HCT116 (cell line): ENCODE data around the gene SESN3. TPM values are rescaled to one million over a fixed set of nuclear protein-coding genes. Genes with fewer than 3 reads are reported as not detected.

ENCODE experiments used
- ATAC-seq: fragments of 200-7000 bp; cut with Tn5 transposase; 2 replicates; pipeline ENCODE4 v1.9.1; 2020; ENCODE audit warnings: mild to moderate bottlenecking, moderate library complexity
- BruUV-seq: library from RNA; stranded (reverse); fragments of 400-500 nt; replicated peaks from 2 replicates; lab custom pipeline; 2021; lab: Mats Ljungman, UMichigan
- CTCF ChIA-PET: fragments of 300-600 bp; sonication (Branson Sonifier 250); formaldehyde crosslinking; loops from one replicate; lab custom pipeline; 2021; ENCODE audit warnings: antibody characterized with exemption; lab: Charles Lee
- POLR2A ChIA-PET: fragments of 300-600, 350-600 bp; sonication (Branson Sonifier 250); formaldehyde crosslinking; loops from one replicate; lab custom pipeline; 2021; ENCODE audit warnings: antibody characterized with exemption; lab: Charles Lee
- RAD21 ChIA-PET, 2 experiments: fragments of 300-600 bp; sonication (Branson Sonifier 250); formaldehyde crosslinking; loops; one replicate each; lab custom pipeline; 2023; ENCODE audit warnings: low total read pairs in 2 of 2; ENCODE audit not compliant: uncharacterized antibody in 2 of 2, unreplicated experiment in 2 of 2, low non-redundant PET in 1 of 2; lab: Charles Lee
- DNase-seq: peaks from one replicate; pipeline ENCODE4 v3.0.0-alpha.2; 2010; ENCODE audit warnings: low read depth, low spot score
- H2AFZ ChIP-seq: fragments of 200-600 bp; shearing (Covaris generic), sonication (generic); 2 replicates; pipeline ENCODE4 v1.6.1; 2017; ENCODE audit warnings: low read depth, mixed run types, mixed read lengths, antibody characterized with exemption, low read length; ENCODE audit not compliant: poor library complexity, severe bottlenecking
- H3K27ac ChIP-seq: 2 replicates; pipeline ENCODE4 v1.5.1; 2012; ENCODE audit warnings: low read depth, low read length
- H3K27me3 ChIP-seq: fragments of 200-600 bp; sonication (generic); 2 replicates; pipeline ENCODE4 v1.6.1; 2016; ENCODE audit warnings: mixed run types, low read length, mixed read lengths; ENCODE audit not compliant: insufficient read depth
- H3K36me3 ChIP-seq, 2 experiments: fragments of 200-500 bp in 1 of 2; fragments of 200-600 bp in 1 of 2; sonication (Bioruptor generic) in 1 of 2; sonication (generic) in 1 of 2; 2 replicates each; pipeline versions ENCODE4 v1.5.1 to v1.6.1; 2014 to 2016; ENCODE audit warnings: low read length in 2 of 2, inconsistent platforms in 1 of 2, mixed read lengths in 1 of 2, mixed run types in 1 of 2; ENCODE audit not compliant: insufficient read depth in 2 of 2, control insufficient read depth in 1 of 2
- H3K4me1 ChIP-seq, 2 experiments: fragments of 200-600 bp in 1 of 2; sonication (generic) in 1 of 2; 2 replicates each; pipeline versions ENCODE4 v1.5.1 to v1.6.1; 2012 to 2017; ENCODE audit warnings: low read length in 2 of 2, inconsistent platforms in 1 of 2, mild to moderate bottlenecking in 1 of 2, mixed read lengths in 1 of 2, mixed run types in 1 of 2, moderate library complexity in 1 of 2; ENCODE audit not compliant: insufficient read depth in 2 of 2, control insufficient read depth in 1 of 2
- H3K4me2 ChIP-seq: fragments of 200-600 bp; sonication (generic); 2 replicates; pipeline ENCODE4 v1.6.1; 2017; ENCODE audit warnings: mixed run types, low read length, mixed read lengths
- H3K4me3 ChIP-seq, 2 experiments: fragments of 200-600 bp in 1 of 2; sonication (generic) in 1 of 2; replicated peaks in 1 of 2; 2 replicates each; pipeline ENCODE4 v1.5.1; 2011 to 2016; ENCODE audit warnings: low read length in 2 of 2, control low read depth in 1 of 2, low read depth in 1 of 2, mild to moderate bottlenecking in 1 of 2, mixed read lengths in 1 of 2, mixed run types in 1 of 2
- H3K79me2 ChIP-seq: fragments of 200-600 bp; sonication (generic); 2 replicates; pipeline ENCODE4 v1.6.1; 2017; ENCODE audit warnings: mild to moderate bottlenecking, mixed run types, low read length, moderate library complexity, mixed read lengths; ENCODE audit not compliant: insufficient read depth
- H3K9ac ChIP-seq: fragments of 200-600 bp; sonication (generic); 2 replicates; pipeline ENCODE4 v1.6.1; 2016; ENCODE audit warnings: low read length, mixed read lengths
- H3K9me2 ChIP-seq: fragments of 200-600 bp; sonication (generic), shearing (Covaris generic); 2 replicates; pipeline ENCODE4 v1.6.1; 2017; ENCODE audit warnings: mixed run types, mild to moderate bottlenecking, moderate library complexity; ENCODE audit not compliant: insufficient read depth
- H3K9me3 ChIP-seq, 2 experiments: fragments of 200-500 bp in 1 of 2; fragments of 200-600 bp in 1 of 2; sonication (Bioruptor generic) in 1 of 2; sonication (generic) in 1 of 2; 2 replicates each; pipeline ENCODE4 v1.6.1; 2014 to 2017; ENCODE audit warnings: low read length in 2 of 2, mixed read lengths in 2 of 2, inconsistent platforms in 1 of 2, low read depth in 1 of 2, mild to moderate bottlenecking in 1 of 2, mixed run types in 1 of 2, moderate library complexity in 1 of 2; ENCODE audit not compliant: control insufficient read depth in 1 of 2, insufficient read depth in 1 of 2
- H4K20me1 ChIP-seq: fragments of 200-600 bp; sonication (generic), shearing (Covaris generic); 2 replicates; pipeline ENCODE4 v1.6.1; 2017; ENCODE audit warnings: mixed run types, mild to moderate bottlenecking, moderate library complexity; ENCODE audit not compliant: insufficient read depth
- ATF3 ChIP-seq: IDR thresholded peaks from 2 replicates; pipeline ENCODE4 v1.6.1; 2012
- CBX3 ChIP-seq: IDR thresholded peaks from 2 replicates; pipeline ENCODE4 v1.6.1; 2012; ENCODE audit warnings: low read depth
- CEBPB ChIP-seq: IDR thresholded peaks from 2 replicates; pipeline ENCODE4 v1.6.1; 2012; ENCODE audit warnings: low read depth
- CTCF ChIP-seq, 3 experiments: fragments of 200-600 bp in 1 of 3; sonication (generic) in 1 of 3; IDR thresholded peaks in 2 of 3; conservative IDR thresholded peaks in 1 of 3; 2 replicates each; pipeline ENCODE4 v1.5.1; 2012 to 2017; ENCODE audit warnings: low read depth in 2 of 3, low read length in 2 of 3, antibody characterized with exemption in 1 of 3, borderline replicate concordance in 1 of 3, control low read depth in 1 of 3, mild to moderate bottlenecking in 1 of 3, mixed read lengths in 1 of 3, mixed run types in 1 of 3, moderate library complexity in 1 of 3; ENCODE audit not compliant: insufficient read depth in 1 of 3
- EZH2 ChIP-seq: fragments of 200-600 bp; sonication (generic); IDR thresholded peaks from 2 replicates; pipeline ENCODE4 v1.6.1; 2017; ENCODE audit warnings: antibody characterized with exemption, mixed run types
- EZH2phosphoT487 ChIP-seq: fragments of 200-600 bp; IDR thresholded peaks from 2 replicates; pipeline ENCODE4 v1.6.1; 2018; ENCODE audit warnings: antibody characterized with exemption, borderline replicate concordance
- FOSL1 ChIP-seq: IDR thresholded peaks from 2 replicates; pipeline ENCODE4 v1.6.1; 2012; ENCODE audit warnings: low read depth
- JUND ChIP-seq: IDR thresholded peaks from 2 replicates; pipeline ENCODE4 v1.6.1; 2012
- MAX ChIP-seq: IDR thresholded peaks from 2 replicates; pipeline ENCODE4 v1.6.1; 2012
- POLR2A ChIP-seq: IDR thresholded peaks from 2 replicates; pipeline ENCODE4 v1.7.0; 2011; ENCODE audit warnings: borderline replicate concordance; ENCODE audit not compliant: insufficient read depth, insufficient read length; ENCODE audit errors: extremely low read depth
- RAD21 ChIP-seq: IDR thresholded peaks from 2 replicates; pipeline ENCODE4 v1.6.1; 2012; ENCODE audit warnings: low read depth, mild to moderate bottlenecking
- REST ChIP-seq: IDR thresholded peaks from 2 replicates; pipeline ENCODE4 v1.6.1; 2012; ENCODE audit warnings: low read depth
- SIN3A ChIP-seq: IDR thresholded peaks from 2 replicates; pipeline ENCODE4 v1.6.1; 2012; ENCODE audit warnings: low read depth
- SRF ChIP-seq: IDR thresholded peaks from 2 replicates; pipeline ENCODE4 v1.6.1; 2012; ENCODE audit warnings: low read depth
- TCF7L2 ChIP-seq: IDR thresholded peaks from 2 replicates; pipeline ENCODE4 v1.7.0; 2011; ENCODE audit warnings: borderline replicate concordance, inconsistent platforms; ENCODE audit not compliant: insufficient read depth, insufficient read length; ENCODE audit errors: extremely low read depth
- YY1 ChIP-seq: IDR thresholded peaks from 2 replicates; pipeline ENCODE4 v1.6.1; 2011; ENCODE audit warnings: low read length, low read depth, moderate library complexity, mild to moderate bottlenecking; ENCODE audit not compliant: insufficient replicate concordance; ENCODE audit errors: extremely low read depth
- ZBTB33 ChIP-seq: IDR thresholded peaks from 2 replicates; pipeline ENCODE4 v1.6.1; 2011; ENCODE audit warnings: mild to moderate bottlenecking, low read length, moderate library complexity; ENCODE audit not compliant: insufficient replicate concordance; ENCODE audit errors: extremely low read depth
- ZFX ChIP-seq: fragments of 450-650 bp; IDR thresholded peaks from 2 replicates; pipeline ENCODE4 v1.6.1; 2017
- ZNF274 ChIP-seq: fragments of 200-500 bp; sonication (Bioruptor generic); IDR thresholded peaks from 2 replicates; pipeline ENCODE4 v1.6.1; 2014; ENCODE audit warnings: mild to moderate bottlenecking, low read depth, low read length, inconsistent platforms
- intact Hi-C: fragments of 100-400 bp; cut with micrococcal nuclease; formaldehyde crosslinking; loops from 2 replicates; pipeline ENCODE4 v1.10.0; 2022
- total RNA-seq: library from RNA; stranded (reverse); gene quantifications from one replicate; pipeline ENCODE4 v1.2.1, GENCODE V29; 2021; ENCODE audit not compliant: unreplicated experiment

SESN3 gene
- total RNA-seq, 1 experiment from 2014 or later: 4.2 TPM

- intact Hi-C loops: no loop called here
Measured at GRCh38 chr11:95165638-95166037, 65.4 kb downstream of the SESN3 start.

More at GRCh38 chr11:95165638-95166037, 65.4 kb downstream of the SESN3 start:
- Histone ChIP-seq H3K4me2 (no peak overlapping the region), H3K9ac (no peak overlapping the region), H3K27me3 (no peaks in the 10 kb centered on the region), H3K9me3 (no peaks in the 10 kb centered on the region), H4K20me1 (no peaks in the 10 kb centered on the region), H3K36me3 (no peaks in the 10 kb centered on the region), H3K4me1 (no peaks in the 10 kb centered on the region), H2AFZ (no peak overlapping the region), H3K79me2 (no peaks in the 10 kb centered on the region), H3K9me2 (no peaks in the 10 kb centered on the region), H3K27ac (no peak overlapping the region), H3K4me3 (no peak overlapping the region)
- ATAC-seq: no peak
- no peak for DNase-seq
- no TSS peak for BruUV-seq
- CTCF ChIA-PET: interaction anchor here (0.8 to 1.2 kb wide), 3 partner anchors 11 to 540 kb away, joined by 3 to 5 read pairs (median 3); no protein-coding TSS in a partner anchor
- RAD21 ChIA-PET: no interaction called here
- POLR2A ChIA-PET: no interaction called here
- TF ChIP-seq ZNF274: no peak
- no peak for TF ChIP-seq SRF
- no peak for TF ChIP-seq EZH2phosphoT487
- TF ChIP-seq ATF3: no peak
- no peak for TF ChIP-seq CTCF (IDR thresholded peaks at IDR 0.05 in 2 of 3, conservative IDR thresholded peaks at IDR 0.05 in 1 of 3; ENCODE audit: borderline replicate concordance in 1 of 3, insufficient read depth in 1 of 3, low read depth in 2 of 3, low read length in 2 of 3)
- no peak for TF ChIP-seq JUND
- TF ChIP-seq REST: no peak
- no peak for TF ChIP-seq EZH2
- no peak for TF ChIP-seq YY1
- no peak for TF ChIP-seq CEBPB
- no peak for TF ChIP-seq POLR2A
- no peak for TF ChIP-seq TCF7L2
- no peak for TF ChIP-seq SIN3A
- no peak for TF ChIP-seq RAD21
- no peak for TF ChIP-seq ZFX
- no peak for TF ChIP-seq MAX
- no peak for TF ChIP-seq CBX3
- no peak for TF ChIP-seq ZBTB33
- TF ChIP-seq FOSL1: no peak
